ENCODE data around the gene KRTAP9-1.
A peak's percentile ranks its signal among the peaks of the same experiment; 100 is the strongest.
"Not testable (repeated sequence)": the region's sequence is repeated elsewhere in the genome, so short reads cannot be mapped to it uniquely, and the experiment has no call there.

The KRTAP9-1 gene, protein sequence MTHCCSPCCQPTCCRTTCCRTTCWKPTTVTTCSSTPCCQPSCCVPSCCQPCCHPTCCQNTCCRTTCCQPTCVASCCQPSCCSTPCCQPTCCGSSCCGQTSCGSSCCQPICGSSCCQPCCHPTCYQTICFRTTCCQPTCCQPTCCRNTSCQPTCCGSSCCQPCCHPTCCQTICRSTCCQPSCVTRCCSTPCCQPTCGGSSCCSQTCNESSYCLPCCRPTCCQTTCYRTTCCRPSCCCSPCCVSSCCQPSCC

DNA sequence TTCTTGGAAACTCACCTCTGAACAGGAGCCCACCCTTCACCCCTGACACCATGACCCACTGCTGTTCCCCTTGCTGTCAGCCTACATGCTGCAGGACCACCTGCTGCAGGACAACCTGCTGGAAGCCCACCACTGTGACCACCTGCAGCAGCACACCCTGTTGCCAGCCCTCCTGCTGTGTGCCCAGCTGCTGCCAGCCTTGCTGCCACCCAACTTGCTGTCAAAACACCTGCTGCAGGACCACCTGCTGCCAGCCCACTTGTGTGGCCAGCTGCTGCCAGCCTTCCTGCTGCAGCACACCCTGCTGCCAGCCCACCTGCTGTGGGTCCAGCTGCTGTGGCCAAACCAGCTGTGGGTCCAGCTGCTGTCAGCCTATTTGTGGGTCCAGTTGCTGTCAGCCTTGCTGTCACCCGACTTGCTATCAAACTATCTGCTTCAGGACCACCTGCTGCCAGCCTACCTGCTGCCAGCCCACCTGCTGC lies at the start of gene KRTAP9-1:
Gene KRTAP9-1, plus strand, starts transcription at position 51 of the 482 bp plus-strand sequence. Its CDS starts 0 bp downstream, at position 51.
- DNase-seq (ENCODE audit: extremely low read depth, low read depth), result not testable (repeated sequence)

DNA sequence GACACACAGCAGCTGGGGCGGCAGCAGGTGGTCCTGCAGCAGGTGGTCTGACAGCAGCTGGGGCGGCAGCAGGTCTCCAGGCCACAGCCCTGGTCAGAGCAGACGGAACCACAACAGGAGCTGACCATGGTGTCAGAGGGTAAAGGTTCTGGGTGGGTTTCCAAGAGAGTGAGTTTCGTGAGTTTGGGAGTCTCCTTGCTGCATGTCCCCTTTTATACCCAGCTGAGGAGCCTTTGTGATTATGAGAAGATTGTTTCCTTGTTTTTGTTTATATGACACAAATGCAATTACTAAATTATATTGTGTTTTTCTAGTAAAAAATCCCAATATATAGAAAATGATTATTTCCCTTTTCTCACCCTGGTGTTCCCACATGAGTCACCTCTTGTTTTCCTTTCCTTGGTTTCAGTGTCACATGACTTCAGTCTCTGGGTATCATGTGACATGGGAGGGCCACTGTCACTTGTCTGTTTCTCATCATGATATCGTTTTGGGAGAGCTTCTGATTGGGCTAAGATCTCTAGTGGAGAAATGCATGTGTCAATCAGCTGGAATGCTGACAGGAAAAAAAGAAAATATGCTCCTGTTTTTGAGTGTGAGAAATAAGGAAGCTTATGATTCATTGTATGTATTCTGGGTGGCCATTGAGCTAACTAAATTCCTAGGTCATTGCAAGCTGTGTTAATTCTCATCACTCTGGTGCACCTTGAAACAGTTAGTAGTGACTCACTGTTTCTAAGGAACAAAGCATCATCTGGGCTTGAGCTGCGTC lies 49.1 kb upstream of the KRTAP9-1 start, which contains the start of gene KRTAP4-6:
Gene KRTAP4-6, minus strand, starts transcription at position 185 of the 772 bp plus-strand sequence. Its CDS starts 57 bp downstream, at position 128.
- TF ChIP-seq, protein P1, sequence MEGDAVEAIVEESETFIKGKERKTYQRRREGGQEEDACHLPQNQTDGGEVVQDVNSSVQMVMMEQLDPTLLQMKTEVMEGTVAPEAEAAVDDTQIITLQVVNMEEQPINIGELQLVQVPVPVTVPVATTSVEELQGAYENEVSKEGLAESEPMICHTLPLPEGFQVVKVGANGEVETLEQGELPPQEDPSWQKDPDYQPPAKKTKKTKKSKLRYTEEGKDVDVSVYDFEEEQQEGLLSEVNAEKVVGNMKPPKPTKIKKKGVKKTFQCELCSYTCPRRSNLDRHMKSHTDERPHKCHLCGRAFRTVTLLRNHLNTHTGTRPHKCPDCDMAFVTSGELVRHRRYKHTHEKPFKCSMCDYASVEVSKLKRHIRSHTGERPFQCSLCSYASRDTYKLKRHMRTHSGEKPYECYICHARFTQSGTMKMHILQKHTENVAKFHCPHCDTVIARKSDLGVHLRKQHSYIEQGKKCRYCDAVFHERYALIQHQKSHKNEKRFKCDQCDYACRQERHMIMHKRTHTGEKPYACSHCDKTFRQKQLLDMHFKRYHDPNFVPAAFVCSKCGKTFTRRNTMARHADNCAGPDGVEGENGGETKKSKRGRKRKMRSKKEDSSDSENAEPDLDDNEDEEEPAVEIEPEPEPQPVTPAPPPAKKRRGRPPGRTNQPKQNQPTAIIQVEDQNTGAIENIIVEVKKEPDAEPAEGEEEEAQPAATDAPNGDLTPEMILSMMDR (IDR thresholded peaks at IDR 0.05; ENCODE audit: low read depth, low read length), result no peak
- peak; percentile 16 for DNase-seq (ENCODE audit: extremely low read depth, low read depth)

DNA sequence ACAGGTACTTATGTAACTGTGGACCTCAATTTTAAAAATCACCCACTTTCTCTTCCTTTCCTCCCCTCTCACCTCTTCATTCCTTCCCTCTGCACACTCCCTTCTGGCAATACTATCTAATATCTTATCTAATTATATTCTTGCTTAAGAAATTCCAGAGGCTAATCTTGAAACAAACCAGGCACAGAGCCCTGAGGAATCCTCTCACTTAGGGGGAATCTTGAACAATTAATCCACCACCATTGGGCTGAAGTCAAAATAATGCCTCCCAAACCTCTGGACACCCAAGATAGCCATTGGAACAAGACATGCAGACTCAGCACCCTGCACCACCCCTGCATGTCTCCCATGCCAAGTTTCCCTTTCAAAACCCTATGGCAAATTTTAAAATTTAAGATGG lies 48.3 kb upstream of the KRTAP9-1 start:
- DNase-seq (ENCODE audit: extremely low read depth, low read depth), result no peak
- TF ChIP-seq, protein P1 (IDR thresholded peaks at IDR 0.05; ENCODE audit: low read depth, low read length), result no peak

DNA sequence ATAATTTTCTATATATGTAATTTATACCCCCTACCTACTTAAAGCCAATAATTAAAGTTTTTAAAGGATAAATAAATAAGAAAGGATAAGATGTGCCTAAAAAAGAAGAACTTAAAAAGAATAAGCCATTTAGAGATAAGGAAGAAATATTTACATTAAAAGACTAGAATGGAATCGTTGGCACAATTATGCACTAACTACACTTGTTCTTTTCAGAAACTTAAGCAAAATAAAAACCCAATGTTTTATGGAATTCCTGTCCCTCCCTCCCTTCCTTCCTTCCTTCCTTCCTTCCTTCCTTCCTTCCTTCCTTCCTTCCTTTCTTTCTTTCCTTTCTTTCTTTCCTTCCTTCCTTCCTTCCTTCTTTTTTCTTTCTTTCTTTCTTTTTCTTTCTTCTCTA lies 44.8 kb upstream of the KRTAP9-1 start:
- TF ChIP-seq, protein P1 (IDR thresholded peaks at IDR 0.05; ENCODE audit: low read depth, low read length), result no peak
- DNase-seq (ENCODE audit: extremely low read depth, low read depth), result no peak

DNA sequence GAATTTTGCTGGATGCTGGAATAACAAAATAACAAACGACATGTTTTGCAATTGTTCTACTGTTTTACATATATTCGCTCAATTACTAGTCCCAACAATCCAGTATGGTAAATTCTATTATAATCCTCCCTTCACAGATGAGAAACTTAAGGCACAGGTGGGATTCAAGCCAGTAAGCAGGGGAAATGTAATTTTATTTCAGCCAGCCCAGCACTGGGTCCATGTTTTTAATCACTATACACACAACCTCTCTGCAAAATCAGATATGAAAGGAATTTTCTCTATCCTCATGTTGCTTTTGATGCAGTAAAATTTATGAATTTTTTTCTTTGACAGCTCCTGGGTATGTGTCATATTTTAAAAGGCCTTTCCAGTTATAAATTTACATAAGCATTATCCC lies 44.4 kb upstream of the KRTAP9-1 start:
- TF ChIP-seq, protein P1 (IDR thresholded peaks at IDR 0.05; ENCODE audit: low read depth, low read length), result no peak
- DNase-seq (ENCODE audit: extremely low read depth, low read depth), result no peak

DNA sequence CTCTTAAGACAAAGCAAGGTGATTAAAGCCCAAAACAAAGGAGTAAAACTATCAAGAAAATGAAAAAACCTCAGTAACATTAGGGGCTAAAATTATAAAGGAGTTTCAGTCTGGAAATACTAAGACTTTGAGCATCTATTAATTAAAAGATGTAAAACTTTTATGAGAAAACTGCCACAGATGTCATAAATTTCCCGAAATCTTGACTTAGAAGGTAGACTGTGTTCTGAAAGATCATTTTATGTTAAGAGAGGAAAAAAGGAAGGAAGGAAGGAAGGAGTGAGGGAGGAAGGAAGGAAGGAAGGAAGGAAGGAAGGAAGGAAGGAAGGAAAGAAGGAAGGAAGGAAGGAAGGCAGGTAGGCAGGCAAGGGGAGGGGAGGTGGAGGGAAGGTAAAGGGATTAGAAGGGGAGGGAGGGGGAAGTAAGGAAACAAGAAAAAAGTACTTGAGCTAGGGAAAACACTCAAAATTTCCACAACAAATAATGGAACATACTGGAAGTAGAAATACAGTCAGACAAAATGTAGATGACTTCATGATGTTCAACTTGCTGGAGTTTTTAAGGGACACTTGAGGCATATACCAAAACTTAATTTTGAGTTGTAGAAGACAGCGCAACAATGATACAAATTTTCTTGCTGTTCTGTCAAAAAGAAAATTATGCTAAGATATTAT lies 42.0 kb upstream of the KRTAP9-1 start:
- TF ChIP-seq, protein P1 (IDR thresholded peaks at IDR 0.05; ENCODE audit: low read depth, low read length), result no peak
- no peak for DNase-seq (ENCODE audit: extremely low read depth, low read depth)

DNA sequence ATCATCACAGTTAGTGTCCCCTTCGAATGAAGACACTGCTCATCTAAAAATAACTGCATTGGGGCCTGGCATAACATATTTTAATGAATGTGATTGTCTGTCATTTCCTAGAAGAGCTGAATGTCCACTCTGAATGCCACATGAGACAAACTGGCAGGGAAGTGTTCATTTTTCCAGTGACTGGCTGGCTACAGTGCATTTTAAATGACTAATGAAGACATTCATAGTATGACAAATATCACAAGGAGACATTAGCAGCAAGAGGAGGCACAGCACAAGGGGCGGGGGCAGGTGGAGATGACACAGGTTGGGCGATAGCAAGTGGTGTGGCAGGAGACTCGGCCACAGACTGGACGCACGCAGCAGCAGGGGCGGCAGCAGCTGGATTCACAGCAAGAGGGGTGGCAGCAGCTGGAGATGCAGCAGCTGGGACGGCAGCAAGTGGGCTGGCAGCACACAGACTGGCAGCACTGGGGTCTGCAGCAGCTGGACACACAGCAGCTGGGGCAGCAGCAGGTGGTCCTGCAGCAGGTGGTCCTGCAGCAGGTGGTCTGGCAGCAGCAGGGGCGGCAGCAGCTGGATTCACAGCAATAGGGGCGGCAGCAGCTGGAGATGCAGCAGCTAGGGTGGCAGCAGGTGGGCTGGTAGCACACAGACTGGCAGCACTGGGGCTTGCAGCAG lies 40.6 kb upstream of the KRTAP9-1 start:
- not testable (repeated sequence) for DNase-seq (ENCODE audit: extremely low read depth, low read depth)

All from AG09319 (cell line).